Upper lobe of right lung (tissue), 1 donor: ENCODE data around the gene SPSB1. TPM values are rescaled to one million over a fixed set of nuclear protein-coding genes. Genes with fewer than 3 reads are reported as not detected.

Experiments
- ATAC-seq: fragments of 200-7000 bp; cut with Tn5 transposase; one replicate; pipeline ENCODE4 v1.9.1; 2020; ENCODE audit warnings: mild to moderate bottlenecking, moderate library complexity
- DNase-seq: peaks from one replicate; pipeline ENCODE4 v3.0.0-alpha.2; 2020
- H3K27ac ChIP-seq: fragments of 200-600 bp; one replicate; pipeline ENCODE4 v1.8.0; 2022
- H3K27me3 ChIP-seq: fragments of 200-600 bp; one replicate; pipeline ENCODE4 v1.8.0; 2022; ENCODE audit warnings: mild to moderate bottlenecking
- H3K36me3 ChIP-seq: fragments of 200-600 bp; one replicate; pipeline ENCODE4 v1.8.0; 2022
- H3K4me1 ChIP-seq: fragments of 200-600 bp; one replicate; pipeline ENCODE4 v1.8.0; 2022
- H3K4me3 ChIP-seq: fragments of 200-600 bp; one replicate; pipeline ENCODE4 v1.8.0; 2022; ENCODE audit warnings: mild to moderate bottlenecking
- H3K9me3 ChIP-seq: fragments of 200-600 bp; one replicate; pipeline ENCODE4 v1.8.0; 2022
- intact Hi-C: fragments of 100-400 bp; cut with DNase I; formaldehyde crosslinking; loops from one replicate; pipeline ENCODE4 v1.11.0; 2022
- total RNA-seq: library from RNA; stranded (reverse); fragmentation: NEBNext Ultra II Directional; extraction: Animal tissue kit (Norgen Biotek cat#: 25700); gene quantifications from one replicate; pipeline ENCODE4 v1.2.1, GENCODE V29; 2021
- TF ChIP-seq, protein P1 (sequence below): fragments of 200-600 bp; IDR thresholded peaks from one replicate; pipeline ENCODE4 v1.8.0; 2022; ENCODE audit warnings: antibody characterized with exemption
- donor health status: DM: no; HTN: yes; CAD: no; lungs with severe emphysema.

The SPSB1 gene
- total RNA-seq, 1 donor from 2014 or later: 29.0 TPM

DNA sequence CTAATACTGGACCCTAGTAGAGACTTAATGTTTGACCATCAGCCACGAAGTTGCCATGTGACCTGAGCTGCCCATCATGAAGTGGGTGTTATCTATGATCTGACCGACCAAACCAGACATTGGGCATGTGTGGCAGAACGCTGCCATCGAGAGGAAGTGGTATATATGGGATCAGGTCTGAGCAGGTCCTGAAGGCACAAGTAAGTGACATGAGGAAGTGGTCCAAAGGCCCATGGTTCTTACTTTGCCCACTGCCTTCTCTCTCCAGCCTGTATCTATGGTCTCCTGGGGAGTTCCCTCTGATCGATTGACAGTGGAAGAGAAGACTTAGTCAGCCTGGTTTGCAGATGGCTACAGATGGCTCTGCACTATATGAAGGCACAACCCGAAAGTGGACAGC, 7.9 kb downstream of the SPSB1 start:
- TF ChIP-seq, protein P1, sequence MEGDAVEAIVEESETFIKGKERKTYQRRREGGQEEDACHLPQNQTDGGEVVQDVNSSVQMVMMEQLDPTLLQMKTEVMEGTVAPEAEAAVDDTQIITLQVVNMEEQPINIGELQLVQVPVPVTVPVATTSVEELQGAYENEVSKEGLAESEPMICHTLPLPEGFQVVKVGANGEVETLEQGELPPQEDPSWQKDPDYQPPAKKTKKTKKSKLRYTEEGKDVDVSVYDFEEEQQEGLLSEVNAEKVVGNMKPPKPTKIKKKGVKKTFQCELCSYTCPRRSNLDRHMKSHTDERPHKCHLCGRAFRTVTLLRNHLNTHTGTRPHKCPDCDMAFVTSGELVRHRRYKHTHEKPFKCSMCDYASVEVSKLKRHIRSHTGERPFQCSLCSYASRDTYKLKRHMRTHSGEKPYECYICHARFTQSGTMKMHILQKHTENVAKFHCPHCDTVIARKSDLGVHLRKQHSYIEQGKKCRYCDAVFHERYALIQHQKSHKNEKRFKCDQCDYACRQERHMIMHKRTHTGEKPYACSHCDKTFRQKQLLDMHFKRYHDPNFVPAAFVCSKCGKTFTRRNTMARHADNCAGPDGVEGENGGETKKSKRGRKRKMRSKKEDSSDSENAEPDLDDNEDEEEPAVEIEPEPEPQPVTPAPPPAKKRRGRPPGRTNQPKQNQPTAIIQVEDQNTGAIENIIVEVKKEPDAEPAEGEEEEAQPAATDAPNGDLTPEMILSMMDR: no peak
- ATAC-seq (no peak), DNase-seq (no peak)
- no peaks in the 10 kb centered on the region for H3K36me3 ChIP-seq
- intact Hi-C loops: no loop called here
- no peaks in the 10 kb centered on the region for H3K9me3 ChIP-seq
- no peak overlapping the region for H3K4me3 ChIP-seq
- H3K4me1 ChIP-seq: peaks cover 52% of the 10 kb centered on the region
- H3K27ac ChIP-seq: peak overlapping the region; percentile 70
- H3K27me3 ChIP-seq: no peaks in the 10 kb centered on the region

DNA sequence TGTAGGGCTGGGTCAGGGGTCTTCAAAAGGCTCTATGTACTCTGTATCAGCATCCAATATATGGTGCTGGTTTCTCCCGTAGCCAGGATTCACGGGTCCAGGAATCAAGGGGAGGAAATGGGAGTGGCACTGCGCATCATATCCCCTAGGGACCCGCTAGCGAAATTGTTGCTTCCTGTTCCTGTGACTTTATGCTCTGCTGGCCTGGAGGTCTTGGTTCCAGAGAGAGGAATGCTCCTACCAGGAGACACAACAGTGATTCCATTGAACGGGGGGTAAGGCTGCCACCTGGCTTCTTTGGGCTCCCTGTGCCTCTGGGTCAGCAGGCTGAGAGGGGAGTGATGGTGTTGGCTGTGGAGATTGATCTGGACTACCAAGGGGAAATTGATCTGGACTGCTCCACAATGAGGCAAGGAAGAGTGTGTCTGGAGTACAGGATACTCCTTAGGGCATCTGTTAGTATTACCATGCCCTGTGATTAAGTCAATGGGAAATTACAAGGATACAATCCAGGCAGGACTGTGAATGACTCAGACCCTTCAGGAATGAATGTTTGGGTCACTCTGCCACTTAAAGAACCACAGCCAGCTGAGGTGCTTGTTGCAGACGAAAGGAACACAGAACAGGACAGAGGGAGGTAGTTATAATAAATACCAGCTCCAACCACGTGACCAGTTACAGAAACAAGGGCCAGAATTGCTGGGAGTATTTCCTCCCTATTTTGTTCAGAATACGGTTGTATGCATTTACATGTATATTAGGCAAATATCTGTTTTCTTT, 10.2 kb downstream of the SPSB1 start:
- TF ChIP-seq, protein P1: no peak
- no peaks in the 10 kb centered on the region for H3K9me3 ChIP-seq
- H3K4me3 ChIP-seq: no peak overlapping the region
- DNase-seq (no peak), ATAC-seq (peak; percentile 87)
- peaks cover 52% of the 10 kb centered on the region for H3K4me1 ChIP-seq
- H3K36me3 ChIP-seq: no peaks in the 10 kb centered on the region
- intact Hi-C loops: no loop called here
- no peaks in the 10 kb centered on the region for H3K27me3 ChIP-seq
- peak overlapping the region; percentile 79 for H3K27ac ChIP-seq

DNA sequence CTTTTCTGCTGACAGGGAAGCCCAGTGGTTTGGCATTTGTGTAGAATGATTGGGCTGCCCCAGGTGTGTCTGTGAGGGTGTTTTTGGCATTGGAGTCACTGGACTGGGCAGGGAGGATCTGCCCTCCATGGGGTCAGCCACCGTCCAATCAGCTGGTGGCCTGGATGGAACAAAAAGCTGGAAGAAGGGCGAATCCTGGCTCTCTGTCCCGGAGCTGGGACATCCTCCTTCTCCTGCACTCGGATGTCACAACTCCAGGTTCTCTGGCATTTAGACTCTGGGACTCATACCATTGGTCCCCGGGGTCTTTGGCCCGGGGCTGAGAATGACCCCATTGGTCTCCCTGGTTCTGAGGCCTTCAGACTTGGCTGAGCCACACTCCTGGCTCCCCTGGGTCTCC, 11.2 kb downstream of the SPSB1 start:
- no peaks in the 10 kb centered on the region for H3K27me3 ChIP-seq
- H3K4me1 ChIP-seq: peaks cover 49% of the 10 kb centered on the region
- no peak overlapping the region for H3K4me3 ChIP-seq
- intact Hi-C loops: no loop called here
- H3K9me3 ChIP-seq: no peaks in the 10 kb centered on the region
- H3K27ac ChIP-seq: peak overlapping the region; percentile 79
- TF ChIP-seq, protein P1: no peak
- no peak for DNase-seq
- H3K36me3 ChIP-seq: no peaks in the 10 kb centered on the region
- no peak for ATAC-seq

DNA sequence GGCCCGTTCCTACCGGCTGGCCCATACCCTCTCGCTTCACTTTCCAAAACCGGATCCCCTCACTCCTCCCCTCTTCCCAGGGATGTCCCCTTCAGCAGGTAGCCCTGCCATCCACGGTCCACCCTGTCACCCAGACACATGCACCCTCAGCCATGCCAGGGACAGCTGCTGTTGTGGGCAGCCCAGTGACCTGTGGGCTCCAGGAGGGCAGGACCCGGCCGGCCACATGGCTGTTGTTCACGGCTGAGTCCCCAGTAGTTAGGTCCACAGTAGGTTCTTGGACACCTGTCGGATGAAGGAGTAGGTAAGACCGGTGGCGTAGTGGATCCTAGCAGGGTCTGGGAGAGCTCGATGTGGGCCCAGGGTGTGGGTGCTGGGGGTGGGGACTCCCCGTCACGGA, 12.5 kb downstream of the SPSB1 start:
- no peaks in the 10 kb centered on the region for H3K27me3 ChIP-seq
- intact Hi-C loops: no loop called here
- peaks cover 42% of the 10 kb centered on the region for H3K4me1 ChIP-seq
- no peaks in the 10 kb centered on the region for H3K36me3 ChIP-seq
- H3K9me3 ChIP-seq: no peaks in the 10 kb centered on the region
- TF ChIP-seq, protein P1: no peak
- ATAC-seq (no peak), DNase-seq (no peak)
- no peak overlapping the region for H3K4me3 ChIP-seq
- H3K27ac ChIP-seq: no peak overlapping the region

DNA sequence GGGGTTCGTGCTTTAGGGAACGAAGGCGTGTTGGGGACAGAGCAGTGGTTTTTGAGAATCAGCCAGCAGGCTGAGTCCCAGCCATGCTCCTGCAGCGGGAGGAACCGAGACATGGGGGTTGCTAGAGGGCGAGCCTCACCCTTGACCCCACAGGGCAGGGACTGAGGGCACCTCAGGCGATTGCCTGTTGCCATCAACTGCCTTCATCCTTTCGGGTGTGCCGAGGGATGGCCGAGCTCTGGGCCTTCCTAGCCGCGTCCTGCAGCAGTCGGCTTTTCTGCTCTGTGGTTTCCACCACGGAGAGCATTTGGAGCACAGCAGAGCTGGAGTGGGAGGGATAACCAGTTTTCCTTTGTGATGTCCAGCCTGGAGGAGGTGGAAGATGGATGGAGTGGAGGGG, 13.3 kb downstream of the SPSB1 start:
- no peaks in the 10 kb centered on the region for H3K27me3 ChIP-seq
- H3K9me3 ChIP-seq: no peaks in the 10 kb centered on the region
- intact Hi-C loops: no loop called here
- no peak overlapping the region for H3K27ac ChIP-seq
- H3K4me3 ChIP-seq: no peak overlapping the region
- H3K4me1 ChIP-seq: peaks cover 35% of the 10 kb centered on the region
- no peaks in the 10 kb centered on the region for H3K36me3 ChIP-seq
- no peak for DNase-seq
- no peak for ATAC-seq
- TF ChIP-seq, protein P1: no peak
